ENCODE measurements around the gene TAF4B.

Gene TAF4B

DNA sequence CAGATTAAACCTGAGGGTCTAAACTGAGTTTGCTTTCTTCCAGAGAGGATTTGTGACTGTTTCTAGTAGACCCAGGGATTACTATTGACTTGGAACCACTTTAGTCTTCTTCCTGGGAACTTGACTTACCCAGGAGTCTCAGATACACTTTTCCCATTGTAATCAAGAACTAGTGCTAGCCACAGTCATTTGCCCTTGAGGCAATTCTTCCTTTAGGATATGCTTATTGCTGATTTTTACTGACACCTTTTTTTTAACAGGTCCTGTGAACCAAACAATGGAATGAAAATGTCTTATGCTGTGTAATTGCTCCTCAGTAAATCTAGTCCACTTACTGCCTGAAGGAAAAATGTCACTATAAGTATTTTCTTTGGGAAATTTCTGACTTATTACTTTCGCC lies 78.3 kb downstream of the TAF4B start:
- FAIRE-seq, result no peak
- DNase-seq (ENCODE audit: low spot score), result no peak

- DNase-seq (ENCODE audit: low spot score), result peak; percentile 3
Observed at GRCh38 chr18:26307161-26307773, 81.0 kb downstream of the TAF4B start.

GRCh38 chr18:26309281-26309680 lies 83.0 kb downstream of the TAF4B start:
- no peak for DNase-seq (ENCODE audit: low spot score)
- no peak for FAIRE-seq

More at GRCh38 chr18:26307161-26307773, 81.0 kb downstream of the TAF4B start:
- no peak for FAIRE-seq

GRCh38 chr18:26312199-26312598 lies 86.0 kb downstream of the TAF4B start:
- FAIRE-seq, result no peak
- no peak for DNase-seq (ENCODE audit: low spot score)

DNA sequence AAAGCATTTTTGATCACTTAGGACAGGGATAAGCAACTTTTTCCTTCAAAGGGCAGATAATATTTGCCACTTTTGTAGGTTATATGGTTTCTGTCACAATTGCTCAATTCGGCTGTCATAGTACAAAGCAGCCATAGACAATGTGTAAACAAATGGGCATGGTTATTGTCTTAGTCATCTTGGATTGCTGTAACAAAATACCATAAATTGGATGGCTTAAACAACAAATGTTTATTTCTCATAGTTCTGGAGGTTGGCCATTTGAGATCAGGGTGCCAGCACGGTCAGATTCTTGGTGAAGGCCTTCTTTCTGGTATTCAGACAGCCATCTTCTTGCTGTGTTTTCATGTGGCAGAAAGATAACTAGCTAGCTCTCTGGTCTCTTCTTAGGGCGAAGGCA lies 91.2 kb downstream of the TAF4B start:
- DNase-seq (ENCODE audit: low spot score) (no peak), FAIRE-seq (no peak)

DNA sequence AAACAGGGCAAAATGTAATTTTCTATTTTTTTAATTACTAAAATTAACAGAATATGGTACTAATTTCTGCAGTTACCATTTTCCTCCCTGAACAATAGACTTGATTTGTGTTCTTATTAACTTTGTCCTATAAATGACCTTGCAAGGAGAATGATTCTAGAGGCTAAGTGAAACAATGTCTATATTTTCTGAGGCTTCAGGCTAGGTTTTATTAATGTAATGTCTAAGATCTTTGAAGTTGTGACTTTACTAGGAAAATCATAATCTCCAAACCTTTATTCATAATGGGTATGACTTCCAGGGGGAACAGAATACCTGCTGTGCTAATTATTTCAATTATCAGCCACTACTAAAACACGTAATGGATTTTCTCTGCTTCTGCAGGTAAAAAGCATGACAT lies 94.4 kb downstream of the TAF4B start:
- no peak for FAIRE-seq

DNA sequence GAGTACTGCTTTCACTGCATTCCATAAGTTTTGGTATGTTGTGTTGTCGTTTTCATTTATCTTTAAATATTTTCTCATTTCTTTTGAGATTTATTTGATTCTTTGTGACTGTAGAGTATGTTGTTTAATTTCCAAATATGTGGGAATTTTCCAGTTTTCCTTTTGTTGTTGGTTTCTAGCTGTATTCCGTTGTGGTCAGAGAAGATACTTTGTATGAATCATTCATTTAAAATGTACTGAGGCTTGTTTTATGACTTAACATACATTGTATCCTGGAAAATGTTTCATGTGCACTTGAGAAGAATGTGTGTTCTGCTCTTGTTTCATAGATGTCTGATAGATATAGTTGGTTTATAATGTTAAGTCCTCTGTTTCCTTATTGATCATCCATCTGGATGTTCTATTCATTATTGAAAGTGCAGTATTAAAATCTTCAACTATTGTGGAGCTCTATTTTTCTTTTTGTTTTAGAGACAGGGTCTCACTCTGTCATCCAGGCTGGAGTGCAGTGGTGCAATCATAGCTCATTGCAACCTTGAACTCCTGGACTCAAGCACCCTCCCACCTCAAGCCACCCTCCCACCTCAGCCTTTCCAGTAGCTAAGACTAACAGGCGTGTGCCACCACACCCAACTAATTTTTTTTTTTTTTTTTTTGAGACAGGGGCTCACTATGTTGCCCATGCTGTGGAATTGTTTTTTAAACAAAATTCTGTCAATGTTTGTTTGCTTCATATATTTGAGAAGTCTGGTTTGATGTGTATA lies 96.8 kb downstream of the TAF4B start:
- FAIRE-seq, result no peak
- DNase-seq (ENCODE audit: low spot score), result no peak

More for the DNA sequence above, 94.4 kb downstream of the TAF4B start:
- DNase-seq (ENCODE audit: low spot score), result no peak

DNA sequence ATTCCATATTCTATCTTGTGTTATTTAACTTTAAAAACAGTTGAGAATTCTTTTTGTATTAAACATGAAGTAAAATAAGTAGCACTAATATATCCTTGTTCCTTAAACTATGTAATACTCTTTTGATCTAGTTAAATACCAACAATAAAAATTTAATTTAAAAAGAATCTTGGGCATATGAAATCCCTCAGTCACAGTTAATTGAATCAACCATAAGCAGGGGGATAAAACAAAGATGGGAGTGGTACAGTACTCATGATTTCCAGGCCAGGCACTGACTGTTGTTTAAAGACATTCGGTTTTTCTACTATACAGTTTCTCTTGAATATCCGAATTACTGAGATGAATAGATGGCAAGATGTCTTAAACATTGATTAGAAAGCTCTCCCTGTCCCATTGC lies 99.5 kb downstream of the TAF4B start:
- DNase-seq (ENCODE audit: low spot score) (no peak), FAIRE-seq (no peak)

- DNase-seq (ENCODE audit: low spot score) (no peak), FAIRE-seq (no peak)
Observed at GRCh38 chr18:26327062-26327461, 100.8 kb downstream of the TAF4B start.

- FAIRE-seq (no peak), DNase-seq (ENCODE audit: low spot score) (no peak)
Observed at GRCh38 chr18:26332991-26333390, 106.7 kb downstream of the TAF4B start.

- FAIRE-seq, result no peak
- DNase-seq (ENCODE audit: low spot score), result no peak
Observed at GRCh38 chr18:26335156-26335555, 108.9 kb downstream of the TAF4B start.

DNA sequence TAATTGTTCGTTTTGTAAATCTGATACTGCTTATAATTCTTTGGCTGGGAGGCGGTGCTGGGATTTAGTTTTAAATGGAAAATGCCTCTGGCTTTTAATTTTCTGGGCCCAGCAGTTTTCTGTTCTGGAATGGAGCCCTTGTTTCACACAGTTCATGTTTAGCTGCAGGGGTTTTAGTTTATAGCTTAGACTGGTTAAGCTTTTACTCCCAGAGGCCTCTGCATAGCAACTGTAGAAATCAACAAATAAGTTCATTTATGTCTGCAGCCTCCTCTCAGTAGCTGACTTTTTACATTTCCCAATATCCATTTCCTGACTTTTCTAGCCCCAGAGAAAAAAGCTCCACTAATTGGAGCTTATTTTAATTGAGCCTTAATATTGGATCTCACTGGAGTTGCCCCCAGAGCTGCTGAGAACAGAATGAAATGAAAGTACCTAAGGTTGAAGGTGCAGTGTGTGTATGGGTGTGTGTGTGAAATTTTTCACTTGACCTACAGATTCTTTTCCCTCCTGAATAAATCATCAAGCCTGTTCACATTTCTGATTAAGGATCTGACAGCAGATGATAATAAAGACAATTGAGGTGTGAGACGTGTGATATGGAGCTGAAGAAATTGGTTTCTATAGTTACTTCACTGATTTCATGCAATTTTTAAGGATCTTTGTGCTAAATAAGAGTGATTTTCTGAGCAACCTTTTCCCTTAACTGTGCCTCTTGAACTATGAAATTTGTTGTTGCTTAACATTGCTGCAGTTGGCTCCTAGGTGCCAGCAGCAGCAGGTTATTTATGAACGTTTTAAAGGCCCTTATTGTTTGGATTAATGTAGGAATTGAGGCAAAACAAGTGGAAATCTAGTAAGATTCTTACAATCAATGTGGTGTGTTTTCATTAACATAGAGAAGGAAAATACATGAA lies 109.6 kb downstream of the TAF4B start:
- DNase-seq (ENCODE audit: low spot score) (no peak), FAIRE-seq (no peak)

DNA sequence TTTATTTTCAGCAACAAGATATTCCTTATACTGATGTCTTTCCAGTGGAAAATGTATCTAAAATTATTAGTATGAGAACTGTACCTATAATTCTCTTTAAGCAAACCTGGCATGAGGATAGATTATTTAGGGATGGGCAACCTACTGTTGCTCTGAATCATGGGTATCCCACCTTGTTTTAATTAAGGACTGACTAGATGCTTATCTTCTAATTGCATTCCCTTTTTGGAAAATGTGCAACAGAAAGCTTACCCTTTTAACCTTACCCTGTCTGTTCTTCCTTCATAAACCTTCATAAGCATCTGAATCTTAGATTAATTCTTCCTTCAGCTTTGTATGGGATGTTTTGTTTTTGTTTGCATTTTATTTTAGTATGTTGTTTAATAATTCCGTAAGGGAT lies 110.3 kb downstream of the TAF4B start:
- DNase-seq (ENCODE audit: low spot score) (no peak), FAIRE-seq (no peak)

GRCh38 chr18:26342646-26343045 lies 116.4 kb downstream of the TAF4B start:
- DNase-seq (ENCODE audit: low spot score), result no peak
- FAIRE-seq, result no peak

DNA sequence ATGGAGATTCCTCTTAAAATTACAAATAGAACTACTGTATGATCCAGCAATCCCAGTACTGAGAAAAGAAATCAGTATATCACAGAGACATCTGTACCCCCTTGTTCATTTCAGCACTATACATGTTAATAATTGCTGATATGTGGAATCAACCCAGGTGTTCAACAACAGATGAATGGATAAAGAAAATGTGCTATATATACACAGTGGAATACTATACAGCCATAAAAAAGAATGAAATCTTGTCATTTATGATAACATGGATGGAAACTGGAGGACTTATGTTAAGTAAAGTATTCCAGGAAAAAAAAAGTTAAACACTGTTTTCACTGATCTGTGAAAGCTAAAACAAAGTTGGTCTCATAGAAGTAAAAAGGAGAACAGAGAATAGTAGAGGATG lies 124.7 kb downstream of the TAF4B start:
- DNase-seq (ENCODE audit: low spot score) (no peak), FAIRE-seq (no peak)

GRCh38 chr18:26356045-26356785 lies 130.0 kb downstream of the TAF4B start:
- no peak for FAIRE-seq
- no peak for DNase-seq (ENCODE audit: low spot score)

DNA sequence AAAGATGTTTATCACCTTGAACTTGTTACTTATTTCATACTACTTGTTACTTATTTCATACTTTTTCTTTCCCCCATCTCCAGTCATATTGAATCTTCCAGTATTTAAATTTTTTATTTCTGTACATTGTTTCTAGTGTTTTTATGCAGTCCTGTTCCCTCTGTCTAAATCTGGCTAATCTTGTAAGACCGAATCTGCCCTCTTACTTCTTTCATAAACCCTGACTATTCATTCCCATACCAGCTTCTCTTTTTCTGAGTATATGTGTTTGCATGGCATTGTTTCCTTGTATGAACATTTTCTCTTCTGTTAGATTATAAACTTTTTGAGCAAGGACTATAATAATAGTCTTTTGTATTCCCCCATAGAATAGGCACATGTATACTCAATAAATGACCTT lies 131.7 kb downstream of the TAF4B start:
- DNase-seq (ENCODE audit: low spot score) (no peak), FAIRE-seq (no peak)

GRCh38 chr18:26362021-26362420 lies 135.8 kb downstream of the TAF4B start:
- DNase-seq (ENCODE audit: low spot score) (no peak), FAIRE-seq (no peak)

- no peak for FAIRE-seq
- DNase-seq (ENCODE audit: low spot score), result no peak
Observed at GRCh38 chr18:26367425-26367824, 141.2 kb downstream of the TAF4B start.

GRCh38 chr18:26370037-26370436 lies 143.8 kb downstream of the TAF4B start:
- FAIRE-seq, result no peak

DNA sequence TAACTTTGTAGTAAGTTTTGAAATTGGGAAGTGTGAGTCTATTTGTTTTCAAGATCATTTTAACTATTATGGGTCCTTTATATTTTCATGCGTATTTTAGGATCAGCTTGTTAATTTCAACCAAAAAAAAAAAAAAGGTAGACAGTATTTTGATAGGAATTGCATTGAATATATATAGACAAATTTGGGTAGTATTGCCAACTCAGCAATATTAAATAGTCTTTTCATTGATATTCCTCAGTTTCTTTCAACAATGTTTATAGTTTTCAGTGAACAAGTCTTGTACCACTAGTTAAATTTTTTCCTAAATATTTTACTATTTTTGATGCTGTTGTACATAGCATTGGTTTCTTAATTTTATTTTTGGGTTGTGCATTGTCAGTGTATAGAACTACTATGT lies 149.9 kb downstream of the TAF4B start:
- no peak for DNase-seq (ENCODE audit: low spot score)
- FAIRE-seq, result no peak

More at GRCh38 chr18:26370037-26370436, 143.8 kb downstream of the TAF4B start:
- no peak for DNase-seq (ENCODE audit: low spot score)
